HepG2 (cell line): ENCODE data around the gene TTLL10. TPM values are rescaled to one million over a fixed set of nuclear protein-coding genes. Genes with fewer than 3 reads are reported as not detected.

Experiments used
- AGO1 ChIP-seq: fragments of 200-400 bp; formaldehyde crosslinking; IDR thresholded peaks from 2 replicates; pipeline ENCODE4 v1.6.1; 2017; ENCODE audit warnings: mild to moderate bottlenecking, low read depth, low read length, moderate library complexity; ENCODE audit not compliant: poor library complexity, severe bottlenecking
- AKAP8 ChIP-seq: sonication (generic); formaldehyde crosslinking; IDR thresholded peaks from 2 replicates; pipeline ENCODE4 v1.5.1; 2020; ENCODE audit warnings: mild to moderate bottlenecking, missing genetic modification reagents
- ATF7-NPFF ChIP-seq: sonication (generic); formaldehyde crosslinking; IDR thresholded peaks from 2 replicates; pipeline ENCODE4 v1.8.1; 2023; ENCODE audit warnings: mild to moderate bottlenecking, low read depth, missing genetic modification reagents, moderate library complexity
- ETV6 ChIP-seq: sonication (generic); formaldehyde crosslinking; conservative IDR thresholded peaks from 2 replicates; pipeline ENCODE4 v1.4.0; 2020; ENCODE audit warnings: missing genetic modification reagents
- FOXJ3 ChIP-seq: sonication (generic); formaldehyde crosslinking; IDR thresholded peaks from 2 replicates; pipeline ENCODE4 v1.4.0; 2020; ENCODE audit warnings: missing genetic modification reagents, mild to moderate bottlenecking, borderline replicate concordance
- KAT8 ChIP-seq: IDR thresholded peaks from 2 replicates; pipeline ENCODE4 v1.6.1; 2016; ENCODE audit warnings: missing genetic modification reagents, missing compliant biosample characterization
- MAZ ChIP-seq, 2 experiments: sonication (generic) in 1 of 2; formaldehyde crosslinking in 1 of 2; IDR thresholded peaks; 2 replicates each; pipeline versions ENCODE4 v1.5.0 to v1.6.1; 2012 to 2020; ENCODE audit warnings: low read depth in 2 of 2, mild to moderate bottlenecking in 2 of 2, borderline replicate concordance in 1 of 2, improper control_type of control experiment in 1 of 2, low read length in 1 of 2, missing genetic modification reagents in 1 of 2, moderate library complexity in 1 of 2
- NBN ChIP-seq: fragments of 450-650 bp; conservative IDR thresholded peaks from 2 replicates; pipeline ENCODE4 v1.6.1; 2017
- PAWR ChIP-seq: sonication (generic); formaldehyde crosslinking; IDR thresholded peaks from 2 replicates; pipeline ENCODE4 v1.4.0; 2020; ENCODE audit warnings: missing genetic modification reagents, mild to moderate bottlenecking, borderline replicate concordance
- PHB2 ChIP-seq: fragments of 450-650 bp; IDR thresholded peaks from 2 replicates; pipeline ENCODE4 v1.6.1; 2018; ENCODE audit not compliant: partially characterized antibody
- REPIN1 ChIP-seq: sonication (generic); formaldehyde crosslinking; IDR thresholded peaks from 2 replicates; pipeline ENCODE4 v1.8.0; 2022; ENCODE audit warnings: missing genetic modification reagents, low read depth, mild to moderate bottlenecking, borderline replicate concordance
- SIN3A ChIP-seq: IDR thresholded peaks from 2 replicates; pipeline ENCODE4 v1.6.1; 2011; ENCODE audit warnings: low read depth, mild to moderate bottlenecking, control low read depth, low read length, borderline replicate concordance
- SMAD3 ChIP-seq: sonication (generic); formaldehyde crosslinking; IDR thresholded peaks from 2 replicates; pipeline ENCODE4 v1.4.0; 2020; ENCODE audit warnings: missing genetic modification reagents
- TEAD3 ChIP-seq: optimal IDR thresholded peaks from 2 replicates; pipeline ENCODE3; 2016; ENCODE audit warnings: borderline replicate concordance
- ZFX ChIP-seq: sonication (generic); formaldehyde crosslinking; IDR thresholded peaks from 2 replicates; pipeline ENCODE4 v1.4.0; 2020; ENCODE audit warnings: mild to moderate bottlenecking, low read depth, missing genetic modification reagents, moderate library complexity
- ZKSCAN5 ChIP-seq: sonication (generic); formaldehyde crosslinking; IDR thresholded peaks from 2 replicates; pipeline ENCODE4 v1.5.1; 2020; ENCODE audit warnings: mild to moderate bottlenecking, missing genetic modification reagents
- ZKSCAN8 ChIP-seq: IDR thresholded peaks from 2 replicates; pipeline ENCODE4 v1.6.1; 2016; ENCODE audit warnings: borderline replicate concordance, missing genetic modification reagents, missing compliant biosample characterization
- ZNF235 ChIP-seq: sonication (generic); formaldehyde crosslinking; IDR thresholded peaks from 2 replicates; pipeline ENCODE4 v1.8.1; 2023; ENCODE audit warnings: mild to moderate bottlenecking, missing genetic modification reagents, borderline replicate concordance
- ZNF329 ChIP-seq: sonication (generic); formaldehyde crosslinking; IDR thresholded peaks from 2 replicates; pipeline ENCODE4 v1.9.0; 2021; ENCODE audit warnings: low read depth, mild to moderate bottlenecking, missing genetic modification reagents
- ZNF350 ChIP-seq: sonication (generic); formaldehyde crosslinking; IDR thresholded peaks from 2 replicates; pipeline ENCODE4 v1.4.0; 2020; ENCODE audit warnings: mild to moderate bottlenecking, low read depth, missing genetic modification reagents, borderline replicate concordance
- ZNF382 ChIP-seq: sonication (generic); formaldehyde crosslinking; IDR thresholded peaks from 2 replicates; pipeline ENCODE4 v1.5.0; 2020; ENCODE audit warnings: missing genetic modification reagents, mild to moderate bottlenecking, borderline replicate concordance
- ZNF530 ChIP-seq: sonication (generic); formaldehyde crosslinking; IDR thresholded peaks from 2 replicates; pipeline ENCODE4 v1.5.0; 2020; ENCODE audit warnings: low read depth, mild to moderate bottlenecking, missing genetic modification reagents
- ZNF546 ChIP-seq: sonication (generic); formaldehyde crosslinking; conservative IDR thresholded peaks from 2 replicates; pipeline ENCODE4 v1.8.1; 2023; ENCODE audit warnings: mild to moderate bottlenecking, missing genetic modification reagents
- ZSCAN30 ChIP-seq: sonication (generic); formaldehyde crosslinking; IDR thresholded peaks from 2 replicates; pipeline ENCODE4 v1.5.0; 2020; ENCODE audit warnings: mild to moderate bottlenecking, missing genetic modification reagents
- polyA plus RNA-seq, 8 experiments: library from polyadenylated mRNA; depleted of rRNA in 3 of 8; stranded (reverse) in 7 of 8; unstranded in 1 of 8; fragments of >200 nt; fragmentation: Illumina TruSeq in 4 of 8; extraction: Trizol in 4 of 8; gene quantifications; 2 replicates each; pipeline versions ENCODE4 v1.2.1 to v1.2.3, GENCODE V29; 2011 to 2016; ENCODE audit warnings: low read depth in 4 of 8, missing spikeins in 1 of 8, mixed read lengths in 1 of 8; ENCODE audit not compliant: insufficient read depth in 1 of 8
- total RNA-seq, 5 experiments: library from RNA; depleted of rRNA; stranded (reverse); fragments of >200 nt; fragmentation: Illumina TruSeq; extraction: Trizol; gene quantifications; 2 replicates each; pipeline ENCODE4 v1.2.3, GENCODE V29; 2016; ENCODE audit warnings: low read depth in 1 of 5
- TF ChIP-seq, protein P1 (sequence below): sonication (generic); formaldehyde crosslinking; IDR thresholded peaks from 2 replicates; pipeline ENCODE4 v1.5.0; 2020; ENCODE audit warnings: missing genetic modification reagents
- TF ChIP-seq, protein P2 (sequence below): sonication (generic); formaldehyde crosslinking; conservative IDR thresholded peaks from 2 replicates; pipeline ENCODE4 v1.4.0; 2020; ENCODE audit warnings: missing genetic modification reagents
- TF ChIP-seq, protein P3 (sequence below): sonication (generic); formaldehyde crosslinking; IDR thresholded peaks from 2 replicates; pipeline ENCODE4 v1.9.0; 2022; ENCODE audit warnings: missing genetic modification reagents, mild to moderate bottlenecking, borderline replicate concordance

TTLL10 gene
- total and polyA plus RNA-seq, 2 of the 13 experiments (the other 11 are each of a cell fraction or from before 2014, with no cell fraction given) = not detected

DNA sequence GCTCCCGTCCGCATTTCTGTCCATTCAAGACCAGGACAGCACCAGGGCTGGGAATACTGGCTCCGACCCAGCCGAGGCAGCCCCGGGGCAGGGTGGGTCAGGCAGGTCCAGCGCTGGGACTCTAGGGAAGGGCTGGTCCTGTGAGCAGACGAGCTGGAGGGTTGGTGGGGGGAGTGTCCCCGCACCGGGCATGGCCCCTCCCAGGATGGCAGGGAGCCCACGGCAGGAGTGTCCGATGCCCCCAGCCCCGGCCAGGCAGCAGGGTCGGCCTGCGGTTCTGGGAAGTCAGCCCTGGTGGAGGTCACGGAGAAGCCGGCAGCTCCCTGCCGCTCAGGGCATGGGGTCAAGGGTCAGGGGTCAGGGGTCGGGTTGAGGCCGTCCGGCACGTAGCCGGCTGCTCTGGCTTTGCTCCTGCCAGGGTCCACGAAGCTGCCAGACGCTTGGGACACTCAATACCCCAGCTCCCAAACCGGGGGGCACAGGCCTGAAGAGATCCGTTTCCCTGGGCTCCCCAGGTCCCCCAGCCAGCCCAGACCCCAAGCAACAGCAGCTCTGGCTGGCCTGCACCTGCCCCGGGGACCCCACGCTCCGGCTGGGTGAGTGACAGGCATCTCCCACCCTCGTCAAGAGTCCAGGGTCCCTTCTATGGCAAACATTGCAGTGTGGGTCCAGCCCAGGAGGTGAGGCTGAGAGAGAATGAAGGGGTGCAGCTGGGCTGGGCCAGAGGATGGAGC is 66.1 kb downstream of the TTLL10 start (continued):
- no peak for TF ChIP-seq ZSCAN30
- TF ChIP-seq SMAD3 (CRISPR knock-in tag) = no peak
- TF ChIP-seq ZNF530 (CRISPR knock-in tag) = no peak
- no peak for TF ChIP-seq ATF7-NPFF
- no peak for TF ChIP-seq ETV6
- TF ChIP-seq MAZ (IDR thresholded peaks at IDR 0.05; ENCODE audit: borderline replicate concordance, low read depth, low read length) = no peak
- TF ChIP-seq MAZ (CRISPR knock-in tag; IDR thresholded peaks at IDR 0.05; ENCODE audit: low read depth) = peak; percentile 26; the same call in 1 of the 2 replicates
- no peak for TF ChIP-seq REPIN1 (CRISPR knock-in tag)
- TF ChIP-seq, protein P1, sequence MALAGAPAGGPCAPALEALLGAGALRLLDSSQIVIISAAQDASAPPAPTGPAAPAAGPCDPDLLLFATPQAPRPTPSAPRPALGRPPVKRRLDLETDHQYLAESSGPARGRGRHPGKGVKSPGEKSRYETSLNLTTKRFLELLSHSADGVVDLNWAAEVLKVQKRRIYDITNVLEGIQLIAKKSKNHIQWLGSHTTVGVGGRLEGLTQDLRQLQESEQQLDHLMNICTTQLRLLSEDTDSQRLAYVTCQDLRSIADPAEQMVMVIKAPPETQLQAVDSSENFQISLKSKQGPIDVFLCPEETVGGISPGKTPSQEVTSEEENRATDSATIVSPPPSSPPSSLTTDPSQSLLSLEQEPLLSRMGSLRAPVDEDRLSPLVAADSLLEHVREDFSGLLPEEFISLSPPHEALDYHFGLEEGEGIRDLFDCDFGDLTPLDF (CRISPR knock-in tag) = no peak
- TF ChIP-seq ZFX = peak; percentile 81
- no peak for TF ChIP-seq AGO1
- no peak for TF ChIP-seq FOXJ3 (CRISPR knock-in tag)
- peak; percentile 82; the same call in 1 of the 2 replicates for TF ChIP-seq ZKSCAN5 (CRISPR knock-in tag)
- TF ChIP-seq AKAP8 (CRISPR knock-in tag) = peak; percentile 94
- TF ChIP-seq, protein P2, sequence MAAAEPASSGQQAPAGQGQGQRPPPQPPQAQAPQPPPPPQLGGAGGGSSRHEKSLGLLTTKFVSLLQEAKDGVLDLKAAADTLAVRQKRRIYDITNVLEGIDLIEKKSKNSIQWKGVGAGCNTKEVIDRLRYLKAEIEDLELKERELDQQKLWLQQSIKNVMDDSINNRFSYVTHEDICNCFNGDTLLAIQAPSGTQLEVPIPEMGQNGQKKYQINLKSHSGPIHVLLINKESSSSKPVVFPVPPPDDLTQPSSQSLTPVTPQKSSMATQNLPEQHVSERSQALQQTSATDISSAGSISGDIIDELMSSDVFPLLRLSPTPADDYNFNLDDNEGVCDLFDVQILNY (CRISPR knock-in tag) = no peak
- no peak for TF ChIP-seq ZNF350 (CRISPR knock-in tag)
- TF ChIP-seq PHB2 = no peak
- no peak for TF ChIP-seq NBN
- TF ChIP-seq ZNF546 (CRISPR knock-in tag) = no peak; the same call in 1 of the 2 replicates
- TF ChIP-seq KAT8 (CRISPR knock-in tag) = no peak
- TF ChIP-seq ZKSCAN8 (CRISPR knock-in tag) = no peak
- no peak for TF ChIP-seq PAWR (CRISPR knock-in tag)
- TF ChIP-seq, protein P3, sequence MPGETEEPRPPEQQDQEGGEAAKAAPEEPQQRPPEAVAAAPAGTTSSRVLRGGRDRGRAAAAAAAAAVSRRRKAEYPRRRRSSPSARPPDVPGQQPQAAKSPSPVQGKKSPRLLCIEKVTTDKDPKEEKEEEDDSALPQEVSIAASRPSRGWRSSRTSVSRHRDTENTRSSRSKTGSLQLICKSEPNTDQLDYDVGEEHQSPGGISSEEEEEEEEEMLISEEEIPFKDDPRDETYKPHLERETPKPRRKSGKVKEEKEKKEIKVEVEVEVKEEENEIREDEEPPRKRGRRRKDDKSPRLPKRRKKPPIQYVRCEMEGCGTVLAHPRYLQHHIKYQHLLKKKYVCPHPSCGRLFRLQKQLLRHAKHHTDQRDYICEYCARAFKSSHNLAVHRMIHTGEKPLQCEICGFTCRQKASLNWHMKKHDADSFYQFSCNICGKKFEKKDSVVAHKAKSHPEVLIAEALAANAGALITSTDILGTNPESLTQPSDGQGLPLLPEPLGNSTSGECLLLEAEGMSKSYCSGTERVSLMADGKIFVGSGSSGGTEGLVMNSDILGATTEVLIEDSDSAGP (CRISPR knock-in tag) = peak; percentile 72; the same call in 1 of the 2 replicates
- no peak for TF ChIP-seq ZNF382 (CRISPR knock-in tag)
- TF ChIP-seq ZNF329 (CRISPR knock-in tag) = 0 out of 2 replicates have a peak, but pooled peaks have one; percentile 44
- TF ChIP-seq SIN3A = peak; percentile 56; the same call in 1 of the 2 replicates
- TF ChIP-seq ZNF235 (CRISPR knock-in tag) = no peak
- no peak for TF ChIP-seq TEAD3
